Osteoblast (primary cell): ENCODE data around the gene SMR3B. TPM values are rescaled to one million over a fixed set of nuclear protein-coding genes. Genes with fewer than 3 reads are reported as not detected.

ENCODE experiments used
- DNase-seq: peaks from one replicate; pipeline ENCODE4 v3.0.0; 2011; ENCODE audit warnings: low spot score, mixed read lengths; ENCODE audit not compliant: insufficient read length; ENCODE audit errors: missing footprints
- H2AFZ ChIP-seq: 2 replicates; pipeline ENCODE4 v1.6.0; 2011; ENCODE audit warnings: mild to moderate bottlenecking, low read length
- H3K27ac ChIP-seq: 2 replicates; pipeline ENCODE4 v1.5.1; 2011; ENCODE audit warnings: mild to moderate bottlenecking, low read depth, low read length, moderate library complexity
- H3K27me3 ChIP-seq: 2 replicates; pipeline ENCODE4 v1.6.0; 2012; ENCODE audit warnings: mild to moderate bottlenecking, control low read depth, inconsistent platforms, low read length, moderate library complexity; ENCODE audit not compliant: insufficient read depth
- H3K36me3 ChIP-seq: 2 replicates; pipeline ENCODE4 v1.5.1; 2011; ENCODE audit warnings: mild to moderate bottlenecking, low read length, control low read depth, moderate library complexity; ENCODE audit not compliant: insufficient read depth
- H3K4me1 ChIP-seq: 2 replicates; pipeline ENCODE4 v1.5.1; 2011; ENCODE audit warnings: mild to moderate bottlenecking, low read length, control low read depth, moderate library complexity; ENCODE audit not compliant: insufficient read depth
- H3K4me2 ChIP-seq: 2 replicates; pipeline ENCODE4 v1.6.0; 2011; ENCODE audit warnings: mild to moderate bottlenecking, low read length; ENCODE audit not compliant: insufficient read depth
- H3K4me3 ChIP-seq: fragments of 200-600 bp; sonication (generic); 3 replicates; pipeline ENCODE4 v1.5.1; 2012; ENCODE audit warnings: mild to moderate bottlenecking, low read length, inconsistent platforms; ENCODE audit not compliant: insufficient read depth
- H3K79me2 ChIP-seq: 2 replicates; pipeline ENCODE4 v1.6.0; 2012; ENCODE audit warnings: mild to moderate bottlenecking, low read length, control low read depth, inconsistent platforms; ENCODE audit not compliant: insufficient read depth
- H3K9me3 ChIP-seq: 2 replicates; pipeline ENCODE4 v1.5.1; 2011; ENCODE audit warnings: low read depth, low read length, control low read depth
- H4K20me1 ChIP-seq: 2 replicates; pipeline ENCODE4 v1.6.0; 2012; ENCODE audit warnings: mild to moderate bottlenecking, low read length, control low read depth; ENCODE audit not compliant: insufficient read depth
- CTCF ChIP-seq: IDR thresholded peaks from 2 replicates; pipeline ENCODE4 v1.5.1; 2011; ENCODE audit warnings: mild to moderate bottlenecking, low read depth, low read length, moderate library complexity; ENCODE audit errors: extremely low read depth
- total RNA-seq: library from RNA; depleted of rRNA; stranded (reverse); fragments of >200 nt; gene quantifications from 2 replicates; pipeline ENCODE4 v1.2.3, GENCODE V29; 2012

Gene SMR3B
- total RNA-seq, result not detected in 2 replicates

- TF ChIP-seq CTCF, result no peak
- H3K27me3 ChIP-seq, result no peaks in the 10 kb centered on the region
- H3K27ac ChIP-seq, result no peak within 1 kb of the TSS
- no peaks in the 10 kb centered on the region for H3K36me3 ChIP-seq
- H2AFZ ChIP-seq, result no peak within 1 kb of the TSS
- H3K79me2 ChIP-seq, result no peaks in the 10 kb centered on the region
- no peak for DNase-seq
- no peaks in the 10 kb centered on the region for H4K20me1 ChIP-seq
- H3K4me3 ChIP-seq, result no peak within 1 kb of the TSS
- H3K9me3 ChIP-seq, result no peaks in the 10 kb centered on the region
- H3K4me2 ChIP-seq, result no peak within 1 kb of the TSS
- H3K4me1 ChIP-seq, result no peaks in the 10 kb centered on the region
These were observed at the start of gene SMR3B for GRCh38 chr4:70382691-70383181. Gene SMR3B (plus strand): TSS chr4:70383131. CDS start chr4:70384511, 1,380 bp downstream.

GRCh38 chr4:70334681-70335080 lies 48.2 kb upstream of the SMR3B start, which contains the start of gene CABS1:
Gene CABS1 (plus strand): TSS chr4:70334981. CDS start chr4:70335040, 59 bp downstream.
- Histone ChIP-seq H3K4me3 (no peak within 1 kb of the TSS), H3K9me3 (no peaks in the 10 kb centered on the region), H4K20me1 (no peaks in the 10 kb centered on the region), H3K27me3 (no peaks in the 10 kb centered on the region), H3K4me1 (no peaks in the 10 kb centered on the region), H2AFZ (no peak within 1 kb of the TSS), H3K27ac (no peak within 1 kb of the TSS), H3K36me3 (no peaks in the 10 kb centered on the region), H3K4me2 (no peak within 1 kb of the TSS), H3K79me2 (no peaks in the 10 kb centered on the region)
- no peak for TF ChIP-seq CTCF
- DNase-seq, result no peak

GRCh38 chr4:70336043-70336442 lies 46.9 kb upstream of the SMR3B start:
- Histone ChIP-seq H3K79me2 (no peaks in the 10 kb centered on the region), H4K20me1 (no peaks in the 10 kb centered on the region), H3K4me2 (no peak overlapping the region), H3K36me3 (no peaks in the 10 kb centered on the region), H3K27ac (no peak overlapping the region), H3K9me3 (no peaks in the 10 kb centered on the region), H3K4me3 (no peak overlapping the region), H2AFZ (no peak overlapping the region), H3K27me3 (no peaks in the 10 kb centered on the region), H3K4me1 (no peaks in the 10 kb centered on the region)
- no peak for DNase-seq
- no peak for TF ChIP-seq CTCF

GRCh38 chr4:70337886-70338420 lies 45.0 kb upstream of the SMR3B start:
- Histone ChIP-seq H3K4me2 (no peak overlapping the region), H3K9me3 (no peaks in the 10 kb centered on the region), H3K4me3 (no peak overlapping the region), H3K27ac (no peak overlapping the region), H3K36me3 (no peaks in the 10 kb centered on the region), H3K27me3 (no peaks in the 10 kb centered on the region), H3K79me2 (no peaks in the 10 kb centered on the region), H2AFZ (no peak overlapping the region), H4K20me1 (no peaks in the 10 kb centered on the region), H3K4me1 (no peaks in the 10 kb centered on the region)
- TF ChIP-seq CTCF, result no peak
- DNase-seq, result no peak
